Measurements from ENCODE around the gene LIPI.
"Not testable (repeated sequence)": the region's sequence is repeated elsewhere in the genome, so short reads cannot be mapped to it uniquely, and the experiment has no call there.

The LIPI gene

GRCh38 chr21:14210738-14211137, at the start of gene LIPI:
LIPI (minus strand) TSS chr21:14210955; CDS start chr21:14210845, 110 bp downstream.
- DNase-seq = no peak

GRCh38 chr21:14260174-14260764, 49.5 kb upstream of the LIPI start:
- no peak for DNase-seq

- peak in 3 of 58 donors; percentile 2 to 43 (median 24) for DNase-seq
Measured at GRCh38 chr21:14259747-14260146, 49.0 kb upstream of the LIPI start.

- peak in 1 of 58 donors; percentile 12 for DNase-seq
Measured at GRCh38 chr21:14251336-14251735, 40.6 kb upstream of the LIPI start.

- DNase-seq = no peak
Measured at GRCh38 chr21:14245711-14246110, 35.0 kb upstream of the LIPI start.

- no peak for DNase-seq
Measured at GRCh38 chr21:14244911-14245310, 34.2 kb upstream of the LIPI start.

GRCh38 chr21:14243874-14244273, 33.1 kb upstream of the LIPI start:
- DNase-seq = no peak

GRCh38 chr21:14243461-14243860, 32.7 kb upstream of the LIPI start:
- DNase-seq = no peak

GRCh38 chr21:14241297-14241696, 30.5 kb upstream of the LIPI start:
- DNase-seq = no peak

GRCh38 chr21:14239281-14239680, 28.5 kb upstream of the LIPI start:
- no peak for DNase-seq

GRCh38 chr21:14236180-14236579, 25.4 kb upstream of the LIPI start:
- no peak for DNase-seq

GRCh38 chr21:14235101-14235500, 24.3 kb upstream of the LIPI start:
- no peak for DNase-seq

GRCh38 chr21:14229399-14229798, 18.6 kb upstream of the LIPI start:
- no peak for DNase-seq

GRCh38 chr21:14223365-14223764, 12.6 kb upstream of the LIPI start:
- DNase-seq = no peak

- DNase-seq = peak in 57 of 58 donors; percentile 2 to 81 (median 41)
Measured at GRCh38 chr21:14215971-14216641, 5.4 kb upstream of the LIPI start, which contains the start of gene RBM11. RBM11 (plus strand) TSS chr21:14216157; CDS start chr21:14216187, 30 bp downstream.

- DNase-seq = no peak
Measured at GRCh38 chr21:14213164-14213563, 2.4 kb upstream of the LIPI start.

- DNase-seq = no peak
Measured at GRCh38 chr21:14206222-14206621, 4.5 kb downstream of the LIPI start.

GRCh38 chr21:14166463-14167223, 44.1 kb downstream of the LIPI start:
- DNase-seq = not testable (repeated sequence)

GRCh38 chr21:14143999-14144398, 66.8 kb downstream of the LIPI start:
- DNase-seq = no peak

GRCh38 chr21:14124266-14124665, 86.5 kb downstream of the LIPI start:
- DNase-seq = no peak

GRCh38 chr21:14121719-14122118, 89.0 kb downstream of the LIPI start:
- DNase-seq = no peak

GRCh38 chr21:14120091-14120734, 90.5 kb downstream of the LIPI start:
- peak in 19 of 58 donors; percentile 0 to 63 (median 13) for DNase-seq
